GM21423 (cell line): ENCODE results near the gene PCDHA1.

Experiments used
- ATAC-seq: cut with Tn5 transposase; IDR thresholded peaks from one replicate; pipeline ENCODE4 v1.9.1; 2021; ENCODE audit warnings: mild to moderate bottlenecking, moderate library complexity; ENCODE audit not compliant: unreplicated experiment

PCDHA1 gene

GRCh38 chr5:141040093-141040770, 254.3 kb downstream of the PCDHA1 start:
- ATAC-seq, result no peak

- peak; percentile 82 for ATAC-seq
Measured at GRCh38 chr5:141040771-141041426, 255.0 kb downstream of the PCDHA1 start.

GRCh38 chr5:141041427-141041785, 255.5 kb downstream of the PCDHA1 start:
- ATAC-seq, result no peak

- no peak for ATAC-seq
Measured at GRCh38 chr5:141042555-141042954, 256.6 kb downstream of the PCDHA1 start.

GRCh38 chr5:141050622-141051520, 264.9 kb downstream of the PCDHA1 start, which contains the start of gene PCDHB1:
Gene PCDHB1 (plus strand): TSS chr5:141051374. CDS start chr5:141051471, 97 bp downstream.
- no peak for ATAC-seq

GRCh38 chr5:141051521-141051866, 265.6 kb downstream of the PCDHA1 start:
- ATAC-seq, result no peak
